Measurements from ENCODE around the gene NDUFS3.

DNA sequence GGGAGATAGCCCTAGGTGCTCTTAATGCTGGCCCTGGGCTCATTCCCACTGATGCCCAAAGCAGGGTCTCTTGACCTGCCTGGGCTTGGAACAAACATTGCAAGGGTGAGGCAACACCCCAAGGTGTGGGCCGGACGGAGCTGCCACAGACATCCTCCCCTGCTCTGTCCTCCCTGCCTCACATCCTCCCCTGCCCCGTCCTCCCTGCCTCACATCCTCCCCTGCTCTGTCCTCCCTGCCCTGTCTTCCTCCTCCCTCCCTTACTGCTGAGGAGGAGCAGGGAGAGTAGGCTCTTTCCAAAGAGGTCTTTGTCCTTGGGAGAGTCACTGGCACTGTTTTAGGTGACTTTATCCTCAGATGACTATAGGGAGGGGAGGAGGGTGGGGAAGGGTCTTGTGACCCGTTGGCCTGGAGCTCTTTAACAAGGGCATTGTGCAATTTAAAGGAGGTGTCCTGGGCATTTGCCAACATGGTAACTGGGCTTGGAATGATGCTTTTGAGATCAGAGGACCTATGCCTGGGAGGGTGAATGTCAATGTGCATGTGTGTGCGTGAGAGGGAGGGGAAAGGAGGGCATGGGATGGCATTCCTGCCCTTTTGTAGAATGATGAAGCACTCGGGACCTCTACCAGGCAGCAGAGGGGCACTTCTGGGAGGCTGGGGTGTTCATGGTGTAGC is 8.3 kb downstream of the NDUFS3 start:
- TF ChIP-seq, protein P1, sequence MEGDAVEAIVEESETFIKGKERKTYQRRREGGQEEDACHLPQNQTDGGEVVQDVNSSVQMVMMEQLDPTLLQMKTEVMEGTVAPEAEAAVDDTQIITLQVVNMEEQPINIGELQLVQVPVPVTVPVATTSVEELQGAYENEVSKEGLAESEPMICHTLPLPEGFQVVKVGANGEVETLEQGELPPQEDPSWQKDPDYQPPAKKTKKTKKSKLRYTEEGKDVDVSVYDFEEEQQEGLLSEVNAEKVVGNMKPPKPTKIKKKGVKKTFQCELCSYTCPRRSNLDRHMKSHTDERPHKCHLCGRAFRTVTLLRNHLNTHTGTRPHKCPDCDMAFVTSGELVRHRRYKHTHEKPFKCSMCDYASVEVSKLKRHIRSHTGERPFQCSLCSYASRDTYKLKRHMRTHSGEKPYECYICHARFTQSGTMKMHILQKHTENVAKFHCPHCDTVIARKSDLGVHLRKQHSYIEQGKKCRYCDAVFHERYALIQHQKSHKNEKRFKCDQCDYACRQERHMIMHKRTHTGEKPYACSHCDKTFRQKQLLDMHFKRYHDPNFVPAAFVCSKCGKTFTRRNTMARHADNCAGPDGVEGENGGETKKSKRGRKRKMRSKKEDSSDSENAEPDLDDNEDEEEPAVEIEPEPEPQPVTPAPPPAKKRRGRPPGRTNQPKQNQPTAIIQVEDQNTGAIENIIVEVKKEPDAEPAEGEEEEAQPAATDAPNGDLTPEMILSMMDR (IDR thresholded peaks at IDR 0.05), result no peak
- TF ChIP-seq POLR2A (IDR thresholded peaks at IDR 0.05), result no peak
- TF ChIP-seq EP300 (IDR thresholded peaks at IDR 0.05), result no peak
- TF ChIP-seq POLR2AphosphoS5 (IDR thresholded peaks at IDR 0.05), result no peak
